NCI-H2227 treated with DMSO at 0.1 percent for 48 hours (cell line): Measurements from ENCODE around the gene ALDH1A2.
"Not testable (repeated sequence)": the region's sequence is repeated elsewhere in the genome, so short reads cannot be mapped to it uniquely, and the experiment has no call there.

Experiments used
- DNase-seq: peaks from one replicate; lab custom pipeline; 2025; lab: John Stamatoyannopoulos, UW

ALDH1A2 gene

DNA sequence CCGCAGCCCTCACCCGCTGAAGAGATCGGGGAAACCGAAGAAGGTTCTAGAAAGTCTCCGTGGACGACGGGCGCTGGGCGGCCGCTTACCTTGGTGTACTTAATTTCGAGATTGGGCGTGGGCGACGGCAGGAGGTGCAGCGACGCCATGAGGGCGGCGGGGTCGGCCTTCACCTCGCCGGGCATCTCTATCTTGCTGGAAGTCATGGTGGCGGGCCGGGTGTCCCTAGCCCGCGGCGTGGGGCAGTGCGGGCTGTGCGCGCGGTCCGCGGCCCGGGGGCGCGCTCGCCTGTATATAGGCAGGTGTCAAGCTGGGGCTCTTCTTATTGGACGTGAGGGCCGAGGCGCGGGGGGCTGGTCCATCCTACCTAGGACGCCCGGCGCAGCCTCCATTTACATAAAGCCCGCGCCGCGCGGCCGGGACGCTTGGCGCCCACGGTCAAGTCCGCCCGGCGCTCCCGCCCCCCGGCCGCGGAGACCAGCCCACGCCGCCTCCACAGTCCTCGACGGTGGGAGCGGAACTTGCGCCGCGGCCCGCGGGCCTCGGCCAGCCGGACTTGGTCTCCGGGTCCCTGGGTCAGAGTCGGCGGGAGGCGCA is at the start of gene ALDH1A2:
TSS of gene ALDH1A2 (minus strand) at position 267 of the 597 bp plus-strand sequence. CDS start at position 206, 61 bp downstream.
- DNase-seq, result no peak

DNA sequence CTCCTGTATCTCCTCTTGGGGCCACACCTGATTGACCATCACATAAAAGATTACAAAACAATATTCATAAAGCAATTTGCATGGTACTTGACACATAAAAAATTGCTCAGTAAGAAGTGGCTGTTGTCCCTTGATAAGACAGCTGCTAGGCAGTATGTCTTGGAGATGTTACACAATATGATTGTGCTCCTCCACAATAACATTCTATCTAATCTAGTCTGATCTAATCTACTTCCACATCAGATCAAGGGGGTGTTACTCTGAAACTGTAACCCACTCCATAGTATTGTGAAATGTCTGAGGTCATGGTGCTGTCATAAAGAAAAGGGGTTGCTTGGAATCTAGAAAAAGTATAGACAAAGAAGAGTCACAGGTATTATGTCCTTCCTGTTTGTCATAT is 49.3 kb upstream of the ALDH1A2 start:
- DNase-seq, result no peak

GRCh38 chr15:58114388-58114787 is 48.9 kb upstream of the ALDH1A2 start:
- no peak for DNase-seq

GRCh38 chr15:58113358-58113757 is 47.8 kb upstream of the ALDH1A2 start:
- not testable (repeated sequence) for DNase-seq

- DNase-seq, result no peak
Measured at GRCh38 chr15:58111718-58112104, 46.2 kb upstream of the ALDH1A2 start.

DNA sequence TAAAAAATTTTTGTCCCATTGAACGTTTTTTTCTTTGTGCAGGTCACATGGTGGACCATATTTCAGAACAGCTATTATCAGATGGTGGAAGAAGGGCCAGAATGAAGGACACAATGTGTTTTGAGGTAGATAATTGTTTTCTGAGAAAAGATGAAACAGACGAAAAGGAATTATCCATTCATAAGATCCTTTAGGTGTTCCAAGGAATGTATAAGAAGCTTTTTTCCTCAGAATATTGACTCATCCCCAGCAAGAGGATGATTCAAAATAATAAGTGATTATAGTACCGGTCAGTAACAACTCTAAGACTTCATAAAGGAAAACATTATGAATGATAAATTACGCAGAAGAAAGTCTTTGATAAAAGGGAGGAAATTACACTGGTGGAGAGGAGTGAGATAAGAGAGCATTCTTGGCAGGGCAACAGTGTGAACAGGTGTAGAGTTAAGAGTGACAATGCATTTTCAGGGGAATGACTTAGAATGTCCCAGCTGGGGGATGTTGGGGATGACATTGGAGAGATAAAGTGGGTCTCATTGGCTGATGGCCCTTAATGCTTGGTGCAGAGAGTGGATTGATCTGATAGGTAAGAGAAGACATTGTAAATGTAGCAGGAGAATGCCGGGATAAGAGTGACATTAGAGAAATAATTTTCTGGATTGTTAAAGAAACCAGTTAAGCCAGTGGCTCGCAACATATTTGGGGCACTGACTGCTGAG is 45.6 kb upstream of the ALDH1A2 start:
- no peak for DNase-seq

GRCh38 chr15:58109419-58109818 is 43.9 kb upstream of the ALDH1A2 start:
- no peak for DNase-seq

DNA sequence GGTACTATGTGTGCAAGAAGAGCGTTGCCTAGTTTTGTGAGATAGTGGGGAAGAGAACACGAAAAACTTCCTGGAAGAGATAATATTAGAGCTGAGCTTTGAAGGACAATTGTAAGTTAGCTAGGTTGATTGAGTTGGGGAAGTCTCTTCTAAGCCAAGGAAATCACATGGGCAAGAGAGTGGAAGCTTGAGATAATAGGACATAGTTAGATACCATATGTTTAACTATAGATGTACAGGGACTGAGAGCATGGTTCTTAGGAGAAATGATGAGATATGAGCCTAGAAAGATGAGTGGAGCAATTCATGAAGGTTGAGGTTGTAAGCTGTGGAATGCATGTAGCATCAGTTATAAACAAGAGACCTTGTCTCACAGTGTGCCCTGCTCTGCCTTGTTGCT is 42.6 kb upstream of the ALDH1A2 start:
- DNase-seq, result no peak

DNA sequence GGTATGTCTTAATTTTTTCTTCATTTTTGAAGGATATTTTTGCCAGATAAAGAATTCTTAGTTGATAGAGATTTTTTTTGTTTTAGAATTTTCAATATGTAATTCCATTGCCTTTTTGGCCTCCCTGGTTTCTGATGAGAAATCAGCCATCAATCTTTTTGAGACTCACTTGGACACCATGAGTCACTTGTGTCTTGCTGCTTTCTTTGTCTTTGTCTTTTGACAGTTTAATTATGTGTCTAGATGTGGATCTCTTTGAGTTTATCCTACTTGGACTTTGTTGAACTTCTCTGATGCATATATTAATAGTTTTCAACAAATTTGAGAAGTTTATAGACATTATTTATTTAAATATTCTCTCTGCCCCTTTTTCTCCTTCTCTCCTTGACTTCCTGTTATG is 38.0 kb upstream of the ALDH1A2 start:
- no peak for DNase-seq

GRCh38 chr15:58096529-58097084 is 31.1 kb upstream of the ALDH1A2 start:
- DNase-seq, result no peak

DNA sequence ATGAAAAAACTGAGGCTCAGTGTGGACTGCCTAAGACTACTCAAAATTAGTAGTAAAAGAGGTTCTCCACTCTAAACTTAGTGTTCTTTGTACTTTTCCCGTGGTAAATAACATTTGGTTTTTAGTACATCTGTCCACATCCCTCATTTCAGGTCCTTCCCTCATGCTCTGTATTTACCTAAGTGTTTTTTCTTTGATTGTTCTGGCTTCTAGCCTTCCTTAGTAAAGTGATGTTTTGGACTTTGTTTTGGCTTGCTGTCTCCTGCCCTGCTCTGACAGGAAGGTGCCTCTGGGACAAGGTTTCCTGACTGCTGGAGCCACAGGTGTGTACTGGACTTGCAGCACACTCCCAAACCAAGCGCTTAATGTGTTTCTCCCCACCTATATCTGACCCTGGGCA is 29.9 kb upstream of the ALDH1A2 start:
- no peak for DNase-seq

DNA sequence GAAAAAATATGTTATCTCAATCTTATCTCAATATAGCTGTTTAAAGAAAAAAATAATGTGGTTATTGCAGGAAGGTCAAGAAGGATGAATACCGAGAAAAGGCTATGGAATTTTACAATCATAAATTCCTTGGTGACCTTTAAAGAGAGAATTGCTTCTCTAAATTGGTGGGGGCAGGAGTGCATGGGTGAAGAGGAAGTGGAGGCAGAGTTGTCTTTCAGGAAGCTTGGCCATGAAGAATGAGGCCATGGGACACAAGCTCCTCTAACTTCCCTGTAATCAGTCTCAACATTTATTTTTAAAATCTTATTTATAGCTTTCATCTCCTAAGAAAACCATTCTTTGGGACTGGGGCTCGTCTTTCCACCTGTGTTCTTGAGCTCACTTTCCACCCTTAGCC is 22.4 kb upstream of the ALDH1A2 start:
- no peak for DNase-seq

GRCh38 chr15:58086491-58086890 is 21.0 kb upstream of the ALDH1A2 start:
- no peak for DNase-seq

GRCh38 chr15:58083526-58083925 is 18.0 kb upstream of the ALDH1A2 start:
- DNase-seq, result no peak

DNA sequence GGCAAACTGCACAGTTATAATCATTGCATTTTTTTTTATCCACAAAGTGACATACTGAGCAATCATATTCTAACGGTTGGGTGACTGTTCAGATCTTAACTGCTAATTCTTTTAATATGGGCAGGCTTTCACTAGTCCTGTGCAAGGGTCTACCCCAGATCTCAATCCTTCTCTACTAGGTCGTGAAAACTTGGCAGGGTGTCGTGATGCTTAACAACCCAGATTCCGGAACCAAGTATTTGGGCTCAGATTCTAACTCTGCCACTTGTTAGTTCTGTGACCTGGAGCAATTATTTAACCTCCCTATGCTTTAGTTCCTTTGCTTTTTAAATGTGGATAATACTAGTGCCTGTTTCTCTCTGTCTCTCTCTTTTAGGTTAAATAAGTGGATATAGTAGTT is 16.4 kb upstream of the ALDH1A2 start:
- DNase-seq, result no peak

DNA sequence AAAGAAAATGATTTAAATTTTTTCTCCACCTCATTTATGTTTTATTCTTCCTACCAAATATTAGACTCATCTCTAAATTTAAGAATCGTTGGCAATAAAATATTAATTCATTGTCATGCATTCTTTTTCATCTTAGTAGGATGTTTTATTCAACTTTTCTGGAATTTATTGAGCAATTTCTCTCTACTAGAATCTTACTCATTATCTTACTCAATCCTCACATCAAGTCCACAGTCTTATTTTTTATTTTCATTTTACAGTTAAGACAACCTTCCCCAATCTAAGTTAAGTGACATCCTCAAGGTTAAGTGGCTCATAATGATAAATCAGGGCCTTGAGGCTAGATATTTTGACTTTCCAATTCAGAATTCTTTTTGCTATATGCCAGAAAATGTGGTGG is 15.9 kb upstream of the ALDH1A2 start:
- DNase-seq, result no peak

- DNase-seq, result not testable (repeated sequence)
Measured at GRCh38 chr15:58080959-58081358, 15.4 kb upstream of the ALDH1A2 start.

- no peak for DNase-seq
Measured at GRCh38 chr15:58080398-58080797, 14.9 kb upstream of the ALDH1A2 start.

DNA sequence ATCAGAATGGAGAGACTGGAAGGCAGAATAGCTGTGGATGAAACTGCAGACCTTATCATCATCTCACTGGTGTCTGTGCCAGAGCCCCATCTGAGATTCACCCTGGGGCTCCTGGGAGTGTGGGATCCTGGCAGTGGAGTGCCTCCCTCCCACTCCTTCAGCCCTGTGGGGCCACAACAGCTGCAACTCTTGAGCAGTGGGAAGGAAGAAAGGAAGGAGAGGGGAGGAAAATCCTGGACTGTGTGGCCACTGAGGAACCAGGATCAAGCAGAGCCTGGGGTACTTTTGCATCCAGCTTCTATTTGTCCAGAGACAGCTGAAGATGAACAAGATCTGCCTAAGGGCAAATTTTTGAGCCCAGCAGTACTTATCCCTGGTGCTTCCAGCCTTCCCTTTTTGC is 13.1 kb upstream of the ALDH1A2 start:
- no peak for DNase-seq

DNA sequence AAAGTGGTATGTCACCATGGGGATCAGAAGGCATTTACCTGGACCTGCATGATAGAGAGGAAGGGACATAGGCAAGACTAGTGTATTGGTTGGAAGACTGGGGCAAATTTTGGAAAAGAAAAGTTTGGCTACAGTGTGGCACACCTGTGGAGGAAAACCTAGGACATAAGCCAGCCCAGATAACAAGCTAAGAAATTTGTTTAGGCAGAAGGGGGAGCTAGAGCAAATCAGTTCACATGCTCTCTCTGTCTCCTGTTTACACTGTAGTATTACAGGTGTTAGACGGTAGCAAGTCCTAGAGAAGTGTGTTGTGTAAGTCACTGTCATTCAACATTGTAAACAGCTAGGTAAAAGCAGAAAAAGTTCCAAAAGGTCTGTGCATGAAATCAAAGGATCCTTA is 11.9 kb upstream of the ALDH1A2 start:
- no peak for DNase-seq

DNA sequence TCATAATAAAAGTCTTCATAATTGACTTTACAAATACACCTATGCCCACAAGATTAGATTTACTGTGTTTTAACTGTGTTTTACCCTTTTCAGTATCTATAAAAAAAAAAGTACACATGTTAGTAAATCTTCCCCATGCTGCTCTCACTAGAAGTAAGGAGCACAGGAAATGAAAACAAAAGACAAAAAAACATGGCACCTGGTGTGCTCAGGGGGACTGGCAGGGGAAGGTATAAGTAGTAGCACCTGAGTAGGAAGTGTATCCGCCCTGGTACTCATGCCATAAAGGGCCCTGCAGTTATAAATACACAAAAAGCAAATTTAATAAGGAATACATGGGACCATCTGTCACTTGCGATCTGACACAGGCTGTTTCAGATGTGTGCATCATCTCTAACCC is 8.9 kb upstream of the ALDH1A2 start:
- no peak for DNase-seq

- DNase-seq, result peak; percentile 3
Measured at GRCh38 chr15:58070801-58071418, 5.4 kb upstream of the ALDH1A2 start.

GRCh38 chr15:58069008-58069407 is 3.5 kb upstream of the ALDH1A2 start:
- DNase-seq, result no peak
